ENCODE measurements around the gene COQ10A.

DNA sequence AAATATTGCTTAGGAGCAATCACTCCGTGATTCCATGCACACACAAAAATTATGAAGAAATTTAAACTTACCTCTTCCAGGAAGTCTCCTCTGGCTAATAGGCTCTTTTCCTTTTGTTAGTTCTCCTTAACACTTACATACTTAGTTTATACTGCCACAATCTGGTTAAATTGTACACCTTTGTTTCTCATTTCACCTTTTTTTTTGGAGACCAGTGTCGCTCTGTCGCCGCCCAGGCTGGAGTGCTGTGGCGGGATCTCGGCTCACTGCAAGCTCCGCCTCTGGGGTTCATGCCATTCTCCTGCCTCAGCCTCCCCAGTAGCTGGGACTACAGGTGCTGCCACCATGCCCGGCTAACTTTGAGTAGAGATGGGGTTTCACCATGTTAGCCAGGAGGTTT is 6.4 kb upstream of the COQ10A start:
- TF ChIP-seq, protein P1, sequence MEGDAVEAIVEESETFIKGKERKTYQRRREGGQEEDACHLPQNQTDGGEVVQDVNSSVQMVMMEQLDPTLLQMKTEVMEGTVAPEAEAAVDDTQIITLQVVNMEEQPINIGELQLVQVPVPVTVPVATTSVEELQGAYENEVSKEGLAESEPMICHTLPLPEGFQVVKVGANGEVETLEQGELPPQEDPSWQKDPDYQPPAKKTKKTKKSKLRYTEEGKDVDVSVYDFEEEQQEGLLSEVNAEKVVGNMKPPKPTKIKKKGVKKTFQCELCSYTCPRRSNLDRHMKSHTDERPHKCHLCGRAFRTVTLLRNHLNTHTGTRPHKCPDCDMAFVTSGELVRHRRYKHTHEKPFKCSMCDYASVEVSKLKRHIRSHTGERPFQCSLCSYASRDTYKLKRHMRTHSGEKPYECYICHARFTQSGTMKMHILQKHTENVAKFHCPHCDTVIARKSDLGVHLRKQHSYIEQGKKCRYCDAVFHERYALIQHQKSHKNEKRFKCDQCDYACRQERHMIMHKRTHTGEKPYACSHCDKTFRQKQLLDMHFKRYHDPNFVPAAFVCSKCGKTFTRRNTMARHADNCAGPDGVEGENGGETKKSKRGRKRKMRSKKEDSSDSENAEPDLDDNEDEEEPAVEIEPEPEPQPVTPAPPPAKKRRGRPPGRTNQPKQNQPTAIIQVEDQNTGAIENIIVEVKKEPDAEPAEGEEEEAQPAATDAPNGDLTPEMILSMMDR (IDR thresholded peaks at IDR 0.05): no peak
- TF ChIP-seq POLR2A (IDR thresholded peaks at IDR 0.05): no peak

Data from right lobe of liver (tissue), 4 donors.